ENCODE measurements around the gene TCF7L2. TPM values are rescaled to one million over a fixed set of nuclear protein-coding genes. Genes with fewer than 3 reads are reported as not detected.

TCF7L2 gene
- total RNA-seq, 4 donors from 2014 or later = 4.0 to 13.2 (median 6.4) TPM

GRCh38 chr10:113004069-113004618, 54.1 kb downstream of the TCF7L2 start:
- H3K4me1 ChIP-seq = peaks cover 10 to 71% (median 32%) of the 10 kb centered on the region in 3 donors
- 67 to 86% methylated on average over 4 to 5 of the region's 5 CpGs for WGBS, 2 donors
- intact Hi-C loops (cut with DNase I) = no loop called here

GRCh38 chr10:113005380-113005779, 55.3 kb downstream of the TCF7L2 start:
- Histone ChIP-seq H3K4me3 (no peak overlapping the region), H3K36me3 (peaks cover 0 to 10% (median 0%) of the 10 kb centered on the region in 3 donors), H3K27ac (no peak overlapping the region), H3K9me3 (no peaks in the 10 kb centered on the region), H3K4me1 (peaks cover 8 to 59% (median 27%) of the 10 kb centered on the region in 3 donors), H3K27me3 (no peaks in the 10 kb centered on the region)
- no peak for DNase-seq
- WGBS, 2 donors = 50 to 72% methylated on average over 1 to 5 of the region's 6 CpGs
- intact Hi-C loops (cut with DNase I) = no loop called here
- TF ChIP-seq CTCF (IDR thresholded peaks at IDR 0.05) (no peak), POLR2A (IDR thresholded peaks at IDR 0.05) (no peak)

More at GRCh38 chr10:113004069-113004618, 54.1 kb downstream of the TCF7L2 start:
- TF ChIP-seq CTCF (IDR thresholded peaks at IDR 0.05) = no peak
- no peak for TF ChIP-seq POLR2A (IDR thresholded peaks at IDR 0.05)
- Histone ChIP-seq H3K27me3 (no peaks in the 10 kb centered on the region), H3K9me3 (no peaks in the 10 kb centered on the region), H3K36me3 (peaks cover 0 to 10% (median 0%) of the 10 kb centered on the region in 3 donors), H3K27ac (no peak overlapping the region), H3K4me3 (no peak overlapping the region)
- DNase-seq = no peak

- no peak for TF ChIP-seq POLR2A (IDR thresholded peaks at IDR 0.05)
- TF ChIP-seq CTCF (IDR thresholded peaks at IDR 0.05) = no peak
- Histone ChIP-seq H3K4me3 (no peak overlapping the region), H3K4me1 (peaks cover 4 to 45% (median 17%) of the 10 kb centered on the region in 3 donors), H3K9me3 (no peaks in the 10 kb centered on the region), H3K27ac (no peak overlapping the region), H3K36me3 (peaks cover 0 to 10% (median 0%) of the 10 kb centered on the region in 3 donors), H3K27me3 (no peaks in the 10 kb centered on the region)
- no peak for DNase-seq
- 50 to 55% methylated on average over 4 to 9 of the region's 9 CpGs for WGBS, 2 donors
- intact Hi-C loops (cut with DNase I) = no loop called here
Measured at GRCh38 chr10:113006656-113007342, 56.8 kb downstream of the TCF7L2 start.

GRCh38 chr10:113007343-113007771, 57.3 kb downstream of the TCF7L2 start:
- 15% methylated on average over 4 of the region's 4 CpGs for WGBS, 2 donors
- H3K4me3 ChIP-seq = no peak overlapping the region
- no peaks in the 10 kb centered on the region for H3K9me3 ChIP-seq
- intact Hi-C loops (cut with DNase I) = no loop called here
- peaks cover 0 to 10% (median 0%) of the 10 kb centered on the region in 3 donors for H3K36me3 ChIP-seq
- H3K4me1 ChIP-seq = peaks cover 4 to 39% (median 17%) of the 10 kb centered on the region in 3 donors
- no peak for TF ChIP-seq CTCF (IDR thresholded peaks at IDR 0.05)
- H3K27ac ChIP-seq = peak overlapping the region in 1 of 4 donors; percentile 21
- DNase-seq = no peak
- H3K27me3 ChIP-seq = no peaks in the 10 kb centered on the region

GRCh38 chr10:113007821-113008220, 57.8 kb downstream of the TCF7L2 start:
- intact Hi-C loops (cut with DNase I) = no loop called here
- no peak for DNase-seq
- Histone ChIP-seq H3K27ac (peak overlapping the region in 1 of 4 donors; percentile 21), H3K9me3 (no peaks in the 10 kb centered on the region), H3K4me3 (no peak overlapping the region), H3K4me1 (peaks cover 4 to 38% (median 17%) of the 10 kb centered on the region in 3 donors), H3K36me3 (peaks cover 0 to 10% (median 0%) of the 10 kb centered on the region in 3 donors), H3K27me3 (no peaks in the 10 kb centered on the region)
- 35 to 57% methylated on average over 8 of the region's 8 CpGs for WGBS, 2 donors
- TF ChIP-seq CTCF (IDR thresholded peaks at IDR 0.05) = no peak
- TF ChIP-seq POLR2A (IDR thresholded peaks at IDR 0.05) = no peak
